NCI-H1092 treated with DMSO at 0.1 percent for 48 hours (cell line): Measurements from ENCODE around the gene HSD11B2.
"Not testable (repeated sequence)": the region's sequence is repeated elsewhere in the genome, so short reads cannot be mapped to it uniquely, and the experiment has no call there.

Source experiments
- DNase-seq: peaks from one replicate; lab custom pipeline; 2025; lab: John Stamatoyannopoulos, UW

Gene HSD11B2

GRCh38 chr16:67415421-67415820 is 15.5 kb upstream of the HSD11B2 start:
- DNase-seq = not testable (repeated sequence)

GRCh38 chr16:67415872-67416793 is 14.8 kb upstream of the HSD11B2 start, which contains the start of gene ZDHHC1:
Gene ZDHHC1, minus strand, starts transcription at chr16:67416477. Its CDS starts 8,702 bp downstream, at chr16:67407775.
- DNase-seq = peak; percentile 42

DNA sequence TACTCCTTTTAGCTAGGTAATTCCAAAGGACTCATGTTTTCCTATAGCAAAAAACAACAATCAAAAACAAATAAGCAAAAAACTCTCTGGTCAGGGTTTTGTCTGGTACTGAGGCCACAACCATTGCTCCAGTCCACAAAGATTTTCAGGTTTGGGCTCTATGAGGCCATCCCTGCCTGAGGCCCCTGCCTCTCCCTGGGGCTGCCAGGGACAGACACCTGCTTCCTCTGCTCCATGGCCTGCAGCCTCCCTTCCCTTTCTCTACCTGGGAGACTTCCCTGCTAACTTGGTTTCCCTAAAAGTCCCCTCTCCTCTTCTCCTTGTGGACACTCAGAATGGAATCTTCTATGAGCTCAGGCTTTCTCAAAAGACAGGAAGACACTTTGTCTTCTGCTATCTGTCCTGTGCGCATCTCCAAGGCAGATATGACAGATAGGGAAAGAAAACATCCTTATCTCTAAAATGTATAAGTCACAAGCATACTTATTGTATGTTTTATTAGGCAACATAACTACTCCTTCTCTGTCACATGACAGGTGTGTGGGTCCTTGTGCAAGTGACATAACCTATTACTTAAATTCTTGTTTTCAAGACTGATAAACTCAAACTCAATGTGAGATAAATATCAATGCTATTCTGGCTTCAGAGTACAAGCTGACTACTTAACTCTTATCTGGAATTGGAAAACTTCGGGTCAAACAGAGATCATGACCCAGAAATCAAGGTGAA is 13.4 kb upstream of the HSD11B2 start:
- no peak for DNase-seq

DNA sequence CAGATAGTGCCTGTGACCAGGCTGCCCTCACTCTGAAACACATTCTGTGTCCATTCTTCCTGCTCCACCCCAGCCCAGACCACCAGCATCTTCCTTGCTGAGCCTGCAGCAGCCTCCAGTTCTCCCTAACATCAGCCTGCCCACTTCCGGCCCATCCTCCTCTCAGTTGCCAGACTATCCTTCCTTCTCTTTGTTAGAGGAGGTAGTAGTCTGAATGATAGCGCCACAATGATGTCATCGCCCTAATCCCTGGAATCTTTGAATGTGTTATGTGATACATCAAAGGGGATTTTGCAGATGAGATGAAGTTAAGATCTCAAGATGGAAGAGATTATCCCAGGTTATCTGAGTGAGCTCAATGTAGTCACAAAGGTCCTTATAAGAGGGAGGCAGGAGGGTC is 11.4 kb upstream of the HSD11B2 start:
- no peak for DNase-seq

DNA sequence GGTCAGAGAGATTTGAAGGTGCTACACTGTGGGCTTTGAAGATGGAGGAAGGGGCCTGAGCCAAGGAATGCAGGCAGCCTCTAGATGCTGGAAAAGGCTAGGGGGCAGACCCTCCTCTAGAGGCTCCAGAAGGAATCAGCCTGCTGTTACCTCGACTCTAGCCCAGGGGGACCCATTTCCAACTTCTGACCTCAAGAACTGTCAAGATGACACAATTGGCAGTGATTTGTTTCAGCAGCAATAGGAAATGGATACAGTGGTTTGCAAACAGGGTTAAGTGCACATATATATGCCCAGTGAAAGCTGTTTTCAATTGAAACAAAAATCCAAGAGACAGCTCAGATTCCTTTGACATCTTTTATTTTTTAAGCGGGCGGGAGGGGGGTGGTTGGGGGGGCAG is 11.0 kb upstream of the HSD11B2 start:
- DNase-seq = no peak

DNA sequence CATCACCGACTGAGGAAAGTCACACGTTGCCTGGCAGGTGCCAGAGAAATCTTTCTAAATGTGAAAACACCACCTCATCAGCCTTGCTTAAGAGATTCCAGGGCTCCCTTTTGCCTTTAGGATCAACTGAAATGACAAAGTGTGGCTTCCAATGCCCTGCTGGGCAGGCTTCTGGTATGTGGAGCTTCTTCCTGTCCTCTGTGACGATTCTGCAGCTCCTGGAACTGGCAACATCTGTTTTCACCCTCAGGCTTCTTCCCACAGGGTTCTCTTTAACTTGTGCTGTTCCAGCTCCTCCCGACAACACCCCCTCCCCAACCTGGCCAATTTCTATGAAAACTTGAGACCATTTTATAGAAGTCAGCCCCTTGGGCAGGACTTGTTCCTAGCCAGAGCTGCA is 9.9 kb upstream of the HSD11B2 start:
- no peak for DNase-seq

GRCh38 chr16:67423015-67423414 is 7.9 kb upstream of the HSD11B2 start:
- no peak for DNase-seq

DNA sequence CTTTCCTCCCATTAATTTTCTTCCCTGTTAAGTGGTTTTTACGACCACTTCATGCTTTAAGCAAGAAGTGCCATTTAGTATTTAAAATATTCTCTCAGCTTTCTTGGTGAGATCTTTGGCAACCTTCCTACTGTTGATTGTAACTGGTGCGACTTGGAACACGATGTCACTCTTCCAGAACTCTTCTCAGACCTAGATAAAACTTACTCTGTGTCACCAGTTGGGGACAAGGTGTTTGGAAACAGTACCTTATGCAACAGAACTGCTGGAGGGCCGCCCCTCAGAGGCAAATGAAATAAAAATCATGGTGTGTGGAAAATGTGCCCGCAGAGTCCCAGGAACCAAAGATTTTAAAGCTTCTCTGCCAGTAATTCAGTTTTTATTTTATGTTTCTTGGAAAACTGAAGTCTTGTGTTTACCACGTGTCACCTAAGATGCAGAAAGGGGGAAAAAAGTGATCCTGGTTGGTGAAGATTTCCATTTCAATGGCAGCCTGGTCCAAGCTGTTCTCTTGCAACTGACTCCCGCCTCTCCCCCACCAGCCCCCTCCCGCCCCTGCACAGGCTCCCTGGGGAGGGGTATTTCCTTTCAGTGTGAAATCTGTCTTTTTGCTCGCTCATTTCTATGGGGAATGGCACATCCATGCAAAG is 7.2 kb upstream of the HSD11B2 start:
- no peak for DNase-seq

GRCh38 chr16:67424261-67424615 is 6.7 kb upstream of the HSD11B2 start:
- DNase-seq = no peak

DNA sequence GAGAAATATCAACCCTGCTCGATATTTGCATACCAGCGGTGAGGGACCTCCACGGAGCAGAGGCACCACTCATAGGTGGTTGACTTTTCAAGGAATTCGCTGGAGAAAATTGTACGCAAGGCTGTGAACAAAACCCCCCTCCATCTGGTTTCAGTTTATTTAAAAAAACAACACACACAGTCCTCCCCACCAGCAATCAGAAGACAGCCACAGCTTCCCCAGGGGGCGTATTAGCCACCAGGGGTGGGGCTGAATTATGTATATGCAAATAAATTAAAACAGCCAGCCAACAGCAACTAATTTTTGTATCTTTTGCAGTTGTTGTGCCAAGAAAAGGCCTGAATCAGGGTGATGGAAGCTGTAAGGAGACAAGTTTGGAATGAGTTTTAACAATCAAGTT is 5.9 kb upstream of the HSD11B2 start:
- no peak for DNase-seq

GRCh38 chr16:67425580-67425979 is 5.3 kb upstream of the HSD11B2 start:
- DNase-seq = no peak

DNA sequence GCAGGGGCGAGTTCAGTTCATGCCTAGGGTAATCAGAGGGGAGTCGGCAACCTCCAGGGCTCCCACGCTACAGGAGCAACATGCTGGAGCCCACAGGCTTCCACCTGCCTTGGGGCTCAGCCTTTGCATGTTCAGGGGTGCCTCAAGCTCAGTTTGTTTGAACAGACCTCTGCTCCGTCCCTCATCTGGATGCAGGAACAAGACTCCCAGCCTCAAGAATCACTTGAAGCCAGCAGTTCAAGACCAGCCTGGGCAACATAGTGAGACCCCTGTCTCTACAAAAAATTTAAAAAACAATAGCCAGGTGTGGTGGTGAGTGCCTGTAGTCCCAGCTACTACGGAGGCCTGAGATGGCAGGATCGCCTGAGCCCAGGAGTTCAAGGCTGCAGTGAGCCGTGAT is 4.9 kb upstream of the HSD11B2 start:
- DNase-seq = no peak

- no peak for DNase-seq
Observed at GRCh38 chr16:67426950-67427349, 4.0 kb upstream of the HSD11B2 start.

DNA sequence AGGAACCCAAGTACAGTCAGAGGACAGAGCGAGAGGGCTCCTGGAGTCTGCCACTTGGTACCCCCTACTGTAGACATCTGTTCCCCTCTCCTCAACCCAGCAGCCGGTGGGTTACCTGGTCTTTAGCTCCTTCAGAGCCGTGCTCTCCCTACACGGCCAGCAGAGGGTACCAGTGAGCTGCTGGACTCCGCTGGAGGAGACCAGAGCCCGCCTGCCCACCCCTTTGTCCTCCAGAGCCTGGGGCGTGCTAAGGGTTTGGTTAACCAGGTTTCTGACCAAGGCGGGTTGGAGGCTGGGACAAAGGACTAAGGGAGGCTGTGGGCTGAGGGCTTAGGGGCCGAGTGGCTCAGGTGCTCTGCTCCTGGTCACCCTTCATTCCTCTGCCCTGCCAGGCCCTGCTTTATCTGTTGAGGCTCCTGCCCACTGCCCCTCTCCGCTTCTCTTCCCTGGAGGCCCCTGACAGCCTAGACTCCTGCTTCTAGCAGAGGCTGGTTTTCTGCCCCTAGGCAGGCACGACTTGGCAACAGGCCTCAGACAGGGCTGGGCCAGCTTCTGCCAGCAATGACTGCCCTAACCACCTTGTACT is 2.7 kb upstream of the HSD11B2 start:
- DNase-seq = peak; percentile 78

DNA sequence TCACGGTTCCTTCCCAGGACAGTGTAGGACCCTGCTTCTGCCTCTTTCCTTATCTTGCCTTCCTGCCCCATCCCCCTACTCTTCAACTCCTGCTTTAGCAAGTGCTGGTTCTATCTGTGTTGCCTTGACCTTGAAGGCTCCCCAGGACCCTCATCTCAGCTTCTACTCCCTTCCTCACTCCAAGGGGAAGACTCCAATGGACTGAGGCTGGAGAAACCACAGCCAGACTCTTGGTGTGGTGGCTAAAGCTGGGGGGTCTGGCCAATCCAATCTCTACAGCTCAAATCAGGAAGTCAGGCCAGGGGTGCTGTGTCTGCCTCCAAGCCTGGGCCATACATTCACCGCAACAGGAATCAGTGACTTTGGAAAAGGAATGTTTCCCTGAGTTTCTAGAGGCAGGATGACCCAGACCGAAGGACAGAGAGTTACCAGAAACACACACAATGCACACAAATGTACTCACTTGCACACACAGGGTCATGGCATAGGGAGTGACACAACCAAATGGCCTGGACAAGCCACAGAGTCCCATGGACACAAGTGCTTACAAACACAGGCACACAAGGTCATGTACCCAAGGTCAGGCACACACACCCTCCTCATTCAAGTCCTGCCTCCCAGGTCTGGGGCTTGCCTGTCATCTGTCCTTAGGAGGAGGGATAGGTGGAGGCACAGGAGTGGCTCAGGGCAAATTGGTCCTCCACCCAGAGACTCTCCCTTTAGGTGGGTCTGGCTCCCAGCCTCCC is 1.7 kb upstream of the HSD11B2 start:
- DNase-seq = no peak

- no peak for DNase-seq
Observed at GRCh38 chr16:67429799-67430503, 970 bp upstream of the HSD11B2 start.

GRCh38 chr16:67430504-67430976 is 381 bp upstream of the HSD11B2 start:
- peak; percentile 43 for DNase-seq

DNA sequence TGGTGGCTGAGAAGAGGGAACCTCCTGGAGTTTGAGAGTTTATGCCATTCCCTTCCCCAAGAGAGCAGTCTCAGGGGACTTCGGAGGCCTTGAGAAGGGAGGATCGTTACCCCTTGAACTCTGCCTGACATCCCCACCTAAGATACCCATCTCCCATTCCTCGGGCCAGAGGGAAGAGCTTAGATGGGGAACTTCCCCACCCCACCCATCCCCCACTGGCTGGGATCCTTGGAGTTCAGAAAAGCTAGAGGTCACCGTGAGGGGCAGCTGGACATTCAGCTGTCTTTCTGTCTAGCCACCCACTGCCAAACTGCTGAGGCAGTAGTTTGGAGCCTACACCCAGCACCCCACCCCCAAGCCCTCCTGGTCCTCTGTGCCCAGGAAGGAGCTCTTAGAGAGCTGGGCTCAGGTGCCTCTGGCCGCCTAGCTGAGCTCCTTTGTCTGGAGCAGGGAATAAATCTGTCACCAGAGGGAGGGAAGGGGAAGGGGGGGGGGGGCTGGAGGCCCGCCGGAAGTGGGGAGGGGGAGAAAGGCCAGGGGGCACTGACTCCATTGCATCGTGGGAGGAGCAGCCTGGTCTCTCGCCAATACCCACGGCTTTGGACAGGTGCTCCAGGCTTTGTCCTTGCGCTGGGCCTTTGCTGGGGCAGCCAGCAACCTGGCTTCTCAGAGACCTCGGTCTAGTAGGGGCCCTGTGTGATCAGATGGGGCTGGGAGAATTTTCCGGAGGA is 1.0 kb downstream of the HSD11B2 start:
- DNase-seq = peak; percentile 47

GRCh38 chr16:67432506-67432890 is 1.6 kb downstream of the HSD11B2 start:
- no peak for DNase-seq

GRCh38 chr16:67433131-67433719 is 2.3 kb downstream of the HSD11B2 start:
- no peak for DNase-seq
